Activated CD4-positive, CD25-positive, alpha-beta regulatory T cell (primary cell): Measurements from ENCODE around the gene HTRA3.

Experiments used
- DNase-seq, 4 experiments: peaks; one replicate each; lab custom pipeline; 2025; lab: John Stamatoyannopoulos, UW

The HTRA3 gene

DNA sequence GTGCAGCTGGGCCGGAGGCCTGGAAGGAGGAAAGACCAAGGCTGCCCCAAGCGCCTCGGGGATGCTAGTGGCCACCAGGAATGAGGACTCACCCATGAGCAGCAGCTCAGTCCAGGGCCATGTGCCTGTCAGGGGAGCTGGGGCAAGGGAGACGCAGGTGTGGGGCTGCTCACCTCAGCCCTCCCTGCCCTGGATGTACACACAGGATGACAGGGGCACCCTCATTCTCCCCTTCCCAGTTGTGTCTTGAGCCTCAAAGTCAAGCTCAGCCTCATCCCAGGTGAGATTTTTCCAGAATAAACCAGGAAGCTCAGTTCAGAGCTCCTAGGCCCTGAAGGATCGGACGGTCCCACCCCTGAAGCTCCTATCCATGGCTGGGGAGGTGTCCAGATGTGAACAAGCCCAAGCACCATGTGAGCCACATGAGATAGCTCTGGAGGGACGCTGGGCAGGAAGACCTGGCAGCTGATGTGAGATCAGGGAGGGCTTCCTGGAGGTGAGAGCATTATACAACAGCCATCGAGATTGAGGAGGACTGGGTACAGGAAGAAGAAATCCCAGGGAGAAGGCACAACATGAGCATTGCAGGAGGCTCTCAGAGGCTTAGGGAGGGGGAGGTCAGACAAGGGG, 23.0 kb downstream of the HTRA3 start:
- DNase-seq = no peak

- DNase-seq = no peak
These were observed 23.8 kb downstream of the HTRA3 start for GRCh38 chr4:8293131-8293975.

- DNase-seq = no peak
These were observed 24.5 kb downstream of the HTRA3 start for GRCh38 chr4:8294036-8294435.

DNA sequence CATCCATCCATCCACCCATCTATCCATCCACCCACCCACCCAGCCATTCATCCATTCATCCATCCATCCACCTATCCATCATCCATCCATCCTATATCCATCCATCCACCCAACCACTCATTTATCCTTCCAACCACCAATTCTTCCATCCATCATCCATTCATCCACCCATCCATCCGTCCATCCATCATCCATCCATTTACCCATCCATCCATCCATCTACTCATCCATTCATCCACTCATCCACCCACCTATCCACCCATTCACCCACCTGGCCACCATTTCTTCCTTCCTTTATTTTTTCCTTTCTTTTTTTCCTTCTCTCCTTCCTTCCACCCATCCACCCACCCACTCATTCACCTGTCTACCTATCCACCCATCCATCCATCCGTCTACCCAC, 25.2 kb downstream of the HTRA3 start:
- no peak for DNase-seq

GRCh38 chr4:8295471-8295870, 25.9 kb downstream of the HTRA3 start:
- DNase-seq = no peak

DNA sequence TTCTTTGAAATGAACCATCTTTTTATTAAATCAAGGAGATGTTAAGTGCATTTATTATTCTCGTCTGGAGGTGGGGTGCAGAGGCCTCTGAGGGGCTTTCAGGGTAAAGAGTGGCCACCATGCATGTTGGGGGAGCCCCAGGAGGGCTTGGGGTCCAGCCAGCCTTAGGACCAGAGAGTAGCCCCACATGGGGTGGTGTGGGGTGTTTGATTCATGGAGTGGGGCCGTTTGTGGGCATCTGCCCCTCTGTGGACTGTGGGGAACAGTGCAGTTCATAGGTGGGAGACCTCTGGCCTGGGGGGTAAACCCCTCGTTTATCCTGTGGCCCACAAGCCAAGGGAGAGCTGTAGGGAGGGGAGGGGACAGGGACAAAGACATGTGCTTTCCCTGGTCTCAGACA, 26.9 kb downstream of the HTRA3 start:
- no peak for DNase-seq

DNA sequence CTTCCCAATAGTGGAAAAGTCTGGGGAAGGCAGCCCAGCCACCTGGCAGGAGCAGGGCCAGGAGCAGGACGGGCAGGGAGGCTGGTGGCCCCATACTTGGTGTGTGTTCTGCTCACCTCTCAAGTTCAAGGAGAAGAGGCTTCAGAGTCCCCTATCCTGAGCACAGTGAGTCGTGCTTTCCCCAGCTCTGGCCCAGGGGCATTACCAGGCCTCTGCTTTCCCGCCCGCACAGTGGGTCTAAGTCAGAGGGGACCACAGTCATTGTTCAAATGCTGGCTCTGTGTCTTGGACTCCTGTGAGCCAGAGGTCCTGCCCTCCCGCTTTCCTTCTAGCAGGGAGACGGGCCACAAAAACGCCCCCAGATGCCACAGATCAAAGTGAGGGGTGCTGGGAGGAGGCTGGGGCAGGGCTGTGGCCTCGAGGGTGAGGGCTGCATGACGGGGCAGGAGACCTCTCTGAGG, 27.6 kb downstream of the HTRA3 start:
- DNase-seq = no peak

- DNase-seq = no peak
These were observed 28.3 kb downstream of the HTRA3 start for GRCh38 chr4:8297691-8298485.

GRCh38 chr4:8300832-8301231, 31.3 kb downstream of the HTRA3 start:
- no peak for DNase-seq

DNA sequence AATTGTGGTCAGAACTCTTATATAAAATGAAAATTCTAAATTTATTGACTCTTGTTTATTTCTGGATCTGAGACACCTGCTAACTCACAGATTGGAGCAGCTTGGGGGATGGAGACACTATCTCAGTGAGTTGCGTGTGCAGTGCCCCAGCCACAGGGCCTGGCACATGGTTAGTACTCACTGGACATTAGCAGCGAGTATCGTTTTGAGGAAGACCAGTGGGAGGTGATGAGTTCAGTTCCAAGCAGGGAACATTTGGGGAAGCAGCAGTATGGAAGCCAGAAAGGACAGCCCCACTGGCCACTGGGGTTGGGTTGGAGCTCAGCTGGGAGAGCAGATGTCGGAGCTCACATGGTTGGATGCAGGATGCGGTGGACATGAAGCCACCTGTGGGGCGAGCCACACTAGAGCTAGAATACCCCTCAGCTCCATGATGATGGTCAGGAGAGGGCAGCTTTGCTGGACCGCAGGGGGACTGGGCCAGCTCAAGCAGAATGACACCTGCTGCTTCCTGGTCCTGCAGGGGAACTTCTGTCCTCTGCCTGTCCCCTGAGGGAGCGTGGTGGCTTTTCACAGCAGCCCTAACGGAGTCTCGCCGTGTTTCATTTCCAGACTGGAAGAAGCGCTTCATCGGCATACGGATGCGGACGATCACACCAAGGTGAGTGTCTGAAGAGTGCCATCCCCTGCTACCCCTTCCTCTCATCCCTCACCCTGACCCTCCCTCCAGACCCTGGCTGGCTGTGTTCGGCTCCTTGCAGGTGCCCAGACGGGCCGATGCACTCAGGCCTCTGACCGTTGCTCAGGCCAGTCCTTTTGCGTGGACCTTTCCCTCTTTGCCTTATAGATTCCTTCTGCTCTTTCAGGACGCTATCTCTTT, 32.5 kb downstream of the HTRA3 start:
- no peak for DNase-seq

GRCh38 chr4:8303081-8303480, 33.5 kb downstream of the HTRA3 start:
- no peak for DNase-seq

DNA sequence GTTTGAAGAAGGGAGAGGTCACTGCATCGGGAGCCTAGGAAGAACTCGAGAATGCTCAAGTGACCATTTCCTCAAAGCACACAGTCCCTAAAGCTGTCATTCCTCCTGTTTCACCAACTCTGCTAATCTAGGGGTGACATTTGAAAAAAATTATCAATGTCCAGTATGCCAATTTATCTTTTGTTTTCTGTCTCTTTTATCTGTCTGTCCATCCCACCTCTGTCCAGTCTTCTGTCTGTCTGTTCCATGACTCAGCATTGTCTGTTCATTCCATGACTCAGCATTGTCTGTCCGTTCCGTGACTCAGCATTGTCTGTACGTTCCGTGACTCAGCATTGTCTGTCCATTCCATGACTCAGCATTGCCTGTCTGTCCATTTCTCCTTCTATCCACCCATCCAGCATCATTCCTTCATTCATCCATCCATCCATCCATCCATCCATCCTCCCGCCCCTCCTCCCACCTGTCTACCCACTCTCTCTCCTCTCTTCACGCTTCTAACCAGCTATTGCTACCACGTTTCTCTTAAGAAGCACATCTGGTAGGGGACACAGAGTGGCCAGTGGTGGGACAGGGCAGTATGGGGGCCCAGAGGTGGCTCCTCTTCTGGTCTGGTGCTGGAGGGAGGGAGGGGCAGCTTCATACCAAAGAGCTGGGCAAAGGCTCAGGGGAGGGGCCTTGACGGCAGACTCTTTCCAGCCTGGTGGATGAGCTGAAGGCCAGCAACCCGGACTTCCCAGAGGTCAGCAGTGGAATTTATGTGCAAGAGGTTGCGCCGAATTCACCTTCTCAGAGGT, 34.1 kb downstream of the HTRA3 start:
- DNase-seq = no peak

- no peak for DNase-seq
These were observed 35.5 kb downstream of the HTRA3 start for GRCh38 chr4:8304827-8305695.

DNA sequence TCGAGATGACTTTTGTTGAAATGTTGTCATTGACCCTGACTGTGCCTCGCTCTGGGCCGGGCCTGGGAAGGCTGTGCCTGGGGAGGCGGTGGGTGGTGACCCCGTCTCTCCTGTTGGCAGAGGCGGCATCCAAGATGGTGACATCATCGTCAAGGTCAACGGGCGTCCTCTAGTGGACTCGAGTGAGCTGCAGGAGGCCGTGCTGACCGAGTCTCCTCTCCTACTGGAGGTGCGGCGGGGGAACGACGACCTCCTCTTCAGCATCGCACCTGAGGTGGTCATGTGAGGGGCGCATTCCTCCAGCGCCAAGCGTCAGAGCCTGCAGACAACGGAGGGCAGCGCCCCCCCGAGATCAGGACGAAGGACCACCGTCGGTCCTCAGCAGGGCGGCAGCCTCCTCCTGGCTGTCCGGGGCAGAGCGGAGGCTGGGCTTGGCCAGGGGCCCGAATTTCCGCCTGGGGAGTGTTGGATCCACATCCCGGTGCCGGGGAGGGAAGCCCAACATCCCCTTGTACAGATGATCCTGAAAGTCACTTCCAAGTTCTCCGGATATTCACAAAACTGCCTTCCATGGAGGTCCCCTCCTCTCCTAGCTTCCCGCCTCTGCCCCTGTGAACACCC, 36.4 kb downstream of the HTRA3 start:
- no peak for DNase-seq

DNA sequence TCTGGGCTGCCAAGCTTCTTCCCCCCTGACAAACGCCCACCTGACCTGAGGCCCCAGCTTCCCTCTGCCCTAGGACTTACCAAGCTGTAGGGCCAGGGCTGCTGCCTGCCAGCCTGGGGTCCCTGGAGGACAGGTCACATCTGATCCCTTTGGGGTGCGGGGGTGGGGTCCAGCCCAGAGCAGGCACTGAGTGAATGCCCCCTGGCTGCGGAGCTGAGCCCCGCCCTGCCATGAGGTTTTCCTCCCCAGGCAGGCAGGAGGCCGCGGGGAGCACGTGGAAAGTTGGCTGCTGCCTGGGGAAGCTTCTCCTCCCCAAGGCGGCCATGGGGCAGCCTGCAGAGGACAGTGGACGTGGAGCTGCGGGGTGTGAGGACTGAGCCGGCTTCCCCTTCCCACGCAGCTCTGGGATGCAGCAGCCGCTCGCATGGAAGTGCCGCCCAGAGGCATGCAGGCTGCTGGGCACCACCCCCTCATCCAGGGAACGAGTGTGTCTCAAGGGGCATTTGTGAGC, 37.0 kb downstream of the HTRA3 start:
- DNase-seq = no peak

GRCh38 chr4:8307121-8307520, 37.6 kb downstream of the HTRA3 start:
- DNase-seq = no peak

GRCh38 chr4:8307714-8308113, 38.2 kb downstream of the HTRA3 start:
- no peak for DNase-seq

DNA sequence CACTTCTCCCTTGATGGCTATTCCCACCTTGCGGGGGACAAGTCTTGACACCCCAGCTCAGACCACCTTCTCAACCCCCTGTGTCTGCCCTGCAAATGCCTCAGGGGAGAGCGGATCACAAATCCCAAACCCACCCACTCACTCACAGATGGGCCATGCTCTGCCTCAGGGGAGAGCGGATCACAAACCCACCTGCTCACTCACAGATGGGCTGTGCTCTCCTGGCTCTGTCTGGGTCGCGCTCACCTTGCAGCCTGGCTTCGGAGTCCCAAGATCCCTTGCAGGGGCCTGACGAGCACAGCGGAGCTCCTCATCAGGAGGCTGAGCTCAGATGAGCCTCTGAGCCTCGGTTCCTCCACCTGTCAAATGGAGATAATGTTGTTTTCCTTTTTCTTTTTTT, 38.6 kb downstream of the HTRA3 start:
- DNase-seq = no peak
